HG02970 (cell line): ENCODE results near the gene LRGUK.

ENCODE experiments used
- ATAC-seq: cut with Tn5 transposase; IDR thresholded peaks from one replicate; pipeline ENCODE4 v1.9.1; 2021; ENCODE audit warnings: mild to moderate bottlenecking, moderate library complexity, moderate number of reproducible peaks; ENCODE audit not compliant: unreplicated experiment, low FRiP score

Gene LRGUK

GRCh38 chr7:134122980-134123379 lies 4.2 kb upstream of the LRGUK start:
- ATAC-seq: no peak

GRCh38 chr7:134126146-134126545 lies 994 bp upstream of the LRGUK start:
- ATAC-seq: no peak

GRCh38 chr7:134126596-134126965 lies 559 bp upstream of the LRGUK start:
- ATAC-seq: no peak

GRCh38 chr7:134128829-134129228 lies 1.7 kb downstream of the LRGUK start:
- no peak for ATAC-seq

GRCh38 chr7:134129856-134130523 lies 2.9 kb downstream of the LRGUK start:
- no peak for ATAC-seq

- no peak for ATAC-seq
Measured at GRCh38 chr7:134134004-134134403, 6.9 kb downstream of the LRGUK start.

- no peak for ATAC-seq
Measured at GRCh38 chr7:134140889-134141867, 14.0 kb downstream of the LRGUK start.

- no peak for ATAC-seq
Measured at GRCh38 chr7:134141868-134142264, 14.7 kb downstream of the LRGUK start.

- no peak for ATAC-seq
Measured at GRCh38 chr7:134153493-134154136, 26.5 kb downstream of the LRGUK start.

- ATAC-seq: no peak
Measured at GRCh38 chr7:134154581-134155130, 27.5 kb downstream of the LRGUK start.

- ATAC-seq: no peak
Measured at GRCh38 chr7:134155206-134155605, 28.1 kb downstream of the LRGUK start.

GRCh38 chr7:134155871-134156270 lies 28.7 kb downstream of the LRGUK start:
- ATAC-seq: no peak

- no peak for ATAC-seq
Measured at GRCh38 chr7:134165252-134165651, 38.1 kb downstream of the LRGUK start.

GRCh38 chr7:134167250-134167649 lies 40.1 kb downstream of the LRGUK start:
- no peak for ATAC-seq

GRCh38 chr7:134167841-134168240 lies 40.7 kb downstream of the LRGUK start:
- ATAC-seq: no peak

- ATAC-seq: peak; percentile 77
Measured at GRCh38 chr7:134174795-134175261, 47.7 kb downstream of the LRGUK start.

GRCh38 chr7:134175334-134176036 lies 48.3 kb downstream of the LRGUK start:
- no peak for ATAC-seq

- no peak for ATAC-seq
Measured at GRCh38 chr7:134176037-134176350, 48.9 kb downstream of the LRGUK start.

- no peak for ATAC-seq
Measured at GRCh38 chr7:134179036-134180011, 52.2 kb downstream of the LRGUK start.
